Fibroblast of peridontal ligament (primary cell): Measurements from ENCODE around the gene KAZN.

Source experiments
- DNase-seq: peaks from one replicate; pipeline ENCODE4 v3.0.0-alpha.2; 2010; ENCODE audit errors: extremely low read depth

KAZN gene

GRCh38 chr1:15089258-15089992, 490.9 kb downstream of the KAZN start:
- no peak for DNase-seq

- no peak for DNase-seq
Measured at GRCh38 chr1:15090373-15090772, 491.9 kb downstream of the KAZN start.

- no peak for DNase-seq
Measured at GRCh38 chr1:15094056-15094455, 495.6 kb downstream of the KAZN start.

- no peak for DNase-seq
Measured at GRCh38 chr1:15094719-15095495, 496.4 kb downstream of the KAZN start.

GRCh38 chr1:15095496-15095875, 497.0 kb downstream of the KAZN start:
- DNase-seq: no peak

- no peak for DNase-seq
Measured at GRCh38 chr1:15096293-15096692, 497.8 kb downstream of the KAZN start.

- DNase-seq: no peak
Measured at GRCh38 chr1:15098176-15099125, 500.0 kb downstream of the KAZN start.

GRCh38 chr1:15099441-15100120, 501.1 kb downstream of the KAZN start:
- DNase-seq: no peak

GRCh38 chr1:15100121-15100879, 501.8 kb downstream of the KAZN start:
- peak; percentile 35 for DNase-seq

- DNase-seq: no peak
Measured at GRCh38 chr1:15100880-15101760, 502.6 kb downstream of the KAZN start.

GRCh38 chr1:15101801-15102200, 503.3 kb downstream of the KAZN start:
- DNase-seq: no peak

- DNase-seq: no peak
Measured at GRCh38 chr1:15102646-15103045, 504.2 kb downstream of the KAZN start.

- no peak for DNase-seq
Measured at GRCh38 chr1:15103211-15103610, 504.7 kb downstream of the KAZN start.

GRCh38 chr1:15103906-15104305, 505.4 kb downstream of the KAZN start:
- no peak for DNase-seq

- no peak for DNase-seq
Measured at GRCh38 chr1:15104768-15105167, 506.3 kb downstream of the KAZN start.

- DNase-seq: no peak
Measured at GRCh38 chr1:15106608-15107007, 508.1 kb downstream of the KAZN start.

GRCh38 chr1:15107058-15107687, 508.7 kb downstream of the KAZN start:
- DNase-seq: no peak

- DNase-seq: no peak
Measured at GRCh38 chr1:15107911-15108310, 509.4 kb downstream of the KAZN start.

- no peak for DNase-seq
Measured at GRCh38 chr1:15110128-15110866, 511.8 kb downstream of the KAZN start.
